OCI-LY1 (cell line): ENCODE measurements around the gene GATA3.

Source experiments
- CTCF ChIP-seq: fragments of 200-600 bp; sonication (generic), shearing (Covaris generic); IDR thresholded peaks from 2 replicates; pipeline ENCODE4 v1.5.1; 2017; ENCODE audit warnings: mild to moderate bottlenecking, antibody characterized with exemption, low read length, moderate library complexity, mixed read lengths
- EZH2 ChIP-seq: fragments of 200-600 bp; sonication (generic), shearing (Covaris generic); IDR thresholded peaks from 2 replicates; pipeline ENCODE4 v1.8.0; 2017; ENCODE audit warnings: borderline replicate concordance, mixed run types, mild to moderate bottlenecking, antibody characterized with exemption, low read length, moderate library complexity, mixed read lengths

- TF ChIP-seq CTCF (no peak), EZH2 (no peak)
These were observed 24.6 kb downstream of the GATA3 start for GRCh38 chr10:8079126-8079525.
